A673 (cell line): ENCODE data around the gene MEAF6.

Experiments used
- EZH2 ChIP-seq: fragments of 200-600 bp; sonication (generic); IDR thresholded peaks from 2 replicates; pipeline ENCODE4 v1.6.1; 2017; ENCODE audit warnings: borderline replicate concordance, low read depth, mild to moderate bottlenecking, mixed read lengths, antibody characterized with exemption, low read length; ENCODE audit not compliant: poor library complexity, severe bottlenecking
- TF ChIP-seq, protein P1 (sequence below): fragments of 300-800, 200-600 bp; sonication (generic); conservative IDR thresholded peaks from 2 replicates; pipeline ENCODE4 v1.5.1; 2017; ENCODE audit warnings: low read depth, mild to moderate bottlenecking, antibody characterized with exemption, low read length, moderate library complexity, mixed read lengths

DNA sequence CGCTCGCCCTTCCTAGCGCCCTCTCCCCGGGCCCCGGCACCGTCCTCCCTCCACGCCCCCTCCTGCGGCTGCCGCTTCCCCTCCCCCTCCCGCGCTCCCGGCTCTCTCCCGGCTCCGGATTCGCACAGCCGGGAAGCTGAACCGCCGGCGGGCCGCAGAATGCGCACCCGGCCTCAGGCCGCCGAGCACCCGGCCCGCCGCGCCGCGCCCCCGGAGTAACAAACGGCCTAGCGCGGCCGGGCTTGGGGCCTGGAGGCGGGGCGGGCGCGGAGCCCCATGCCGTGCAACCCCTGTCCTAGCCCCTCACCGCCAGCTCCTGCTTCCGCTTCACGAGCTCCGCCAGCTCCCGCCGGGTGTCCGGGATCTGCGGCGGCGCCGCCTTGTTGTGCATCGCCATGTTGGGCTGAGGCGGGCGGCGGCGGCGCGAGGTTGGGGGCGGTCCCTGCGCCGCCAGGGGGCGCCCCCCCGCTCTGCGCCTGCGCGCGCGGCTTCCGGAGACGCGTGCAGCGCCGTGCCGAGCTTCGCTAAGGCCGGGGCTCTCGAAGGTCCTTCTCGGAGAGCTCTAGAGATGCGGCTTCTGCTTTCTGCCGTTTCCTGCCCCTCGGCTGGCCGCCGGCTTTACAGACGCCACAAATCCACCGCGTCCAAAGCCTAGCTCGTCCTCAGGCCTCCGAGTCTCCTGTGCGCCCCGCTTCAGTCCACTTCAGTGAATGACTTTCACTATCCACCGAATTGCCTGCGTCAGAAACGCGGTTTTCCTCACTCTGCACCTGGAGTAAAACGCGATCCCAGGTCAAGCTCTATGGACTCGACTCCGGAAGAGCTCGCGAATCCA lies at the start of gene MEAF6:
- TF ChIP-seq, protein P1, sequence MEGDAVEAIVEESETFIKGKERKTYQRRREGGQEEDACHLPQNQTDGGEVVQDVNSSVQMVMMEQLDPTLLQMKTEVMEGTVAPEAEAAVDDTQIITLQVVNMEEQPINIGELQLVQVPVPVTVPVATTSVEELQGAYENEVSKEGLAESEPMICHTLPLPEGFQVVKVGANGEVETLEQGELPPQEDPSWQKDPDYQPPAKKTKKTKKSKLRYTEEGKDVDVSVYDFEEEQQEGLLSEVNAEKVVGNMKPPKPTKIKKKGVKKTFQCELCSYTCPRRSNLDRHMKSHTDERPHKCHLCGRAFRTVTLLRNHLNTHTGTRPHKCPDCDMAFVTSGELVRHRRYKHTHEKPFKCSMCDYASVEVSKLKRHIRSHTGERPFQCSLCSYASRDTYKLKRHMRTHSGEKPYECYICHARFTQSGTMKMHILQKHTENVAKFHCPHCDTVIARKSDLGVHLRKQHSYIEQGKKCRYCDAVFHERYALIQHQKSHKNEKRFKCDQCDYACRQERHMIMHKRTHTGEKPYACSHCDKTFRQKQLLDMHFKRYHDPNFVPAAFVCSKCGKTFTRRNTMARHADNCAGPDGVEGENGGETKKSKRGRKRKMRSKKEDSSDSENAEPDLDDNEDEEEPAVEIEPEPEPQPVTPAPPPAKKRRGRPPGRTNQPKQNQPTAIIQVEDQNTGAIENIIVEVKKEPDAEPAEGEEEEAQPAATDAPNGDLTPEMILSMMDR, result peak; percentile 54
- TF ChIP-seq EZH2, result no peak
